ENCODE data around the gene FFAR2. TPM values are rescaled to one million over a fixed set of nuclear protein-coding genes. Genes with fewer than 3 reads are reported as not detected.
"Not testable (repeated sequence)": the region's sequence is repeated elsewhere in the genome, so short reads cannot be mapped to it uniquely, and the experiment has no call there.

The FFAR2 gene
- total and polyA plus RNA-seq, 4 donors, result 1.2 to 113 (median 4.4) TPM

DNA sequence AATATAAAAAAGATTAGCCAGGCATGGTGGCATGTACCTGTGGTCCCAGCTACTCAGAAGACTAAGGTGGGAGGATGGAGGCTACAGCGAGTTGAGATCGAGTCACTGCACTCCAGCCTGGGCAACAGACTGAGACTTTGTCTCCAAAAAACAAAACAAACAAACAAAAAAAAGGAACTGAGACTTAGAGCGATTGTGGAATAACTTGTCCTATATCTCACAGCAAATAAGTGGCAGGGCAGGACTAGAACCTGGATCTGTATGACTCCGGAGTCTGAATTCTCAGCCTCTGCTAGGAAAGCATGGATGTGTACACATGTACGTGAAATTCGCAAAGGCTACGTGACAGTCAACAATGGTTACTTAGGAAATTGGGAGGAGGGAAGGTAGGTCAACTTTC, 22.1 kb downstream of the FFAR2 start:
- Histone ChIP-seq H3K27ac (ENCODE audit: low read depth in 1 of 2, low read length in 1 of 2) (no peak overlapping the region), H3K4me1 (ENCODE audit: control insufficient read depth in 5 of 5, insufficient read depth in 5 of 5, low read length in 5 of 5) (peaks cover 0 to 2% (median 0%) of the 10 kb centered on the region in 5 donors), H3K9ac (ENCODE audit: insufficient read depth in 1 of 2, low read length in 2 of 2) (no peak overlapping the region), H3K4me3 (no peak overlapping the region), H3K36me3 (ENCODE audit: control insufficient read depth in 4 of 4, insufficient read depth in 4 of 4, low read length in 4 of 4) (no peaks in the 10 kb centered on the region), H3K27me3 (ENCODE audit: control insufficient read depth in 3 of 3, insufficient read depth in 3 of 3, low read length in 2 of 3) (no peaks in the 10 kb centered on the region), H3K9me3 (ENCODE audit: control insufficient read depth in 4 of 4, insufficient read depth in 3 of 4, low read length in 3 of 4) (no peaks in the 10 kb centered on the region)
- no peak for ATAC-seq (ENCODE audit: insufficient read depth, low FRiP score)
- TF ChIP-seq, protein P1, sequence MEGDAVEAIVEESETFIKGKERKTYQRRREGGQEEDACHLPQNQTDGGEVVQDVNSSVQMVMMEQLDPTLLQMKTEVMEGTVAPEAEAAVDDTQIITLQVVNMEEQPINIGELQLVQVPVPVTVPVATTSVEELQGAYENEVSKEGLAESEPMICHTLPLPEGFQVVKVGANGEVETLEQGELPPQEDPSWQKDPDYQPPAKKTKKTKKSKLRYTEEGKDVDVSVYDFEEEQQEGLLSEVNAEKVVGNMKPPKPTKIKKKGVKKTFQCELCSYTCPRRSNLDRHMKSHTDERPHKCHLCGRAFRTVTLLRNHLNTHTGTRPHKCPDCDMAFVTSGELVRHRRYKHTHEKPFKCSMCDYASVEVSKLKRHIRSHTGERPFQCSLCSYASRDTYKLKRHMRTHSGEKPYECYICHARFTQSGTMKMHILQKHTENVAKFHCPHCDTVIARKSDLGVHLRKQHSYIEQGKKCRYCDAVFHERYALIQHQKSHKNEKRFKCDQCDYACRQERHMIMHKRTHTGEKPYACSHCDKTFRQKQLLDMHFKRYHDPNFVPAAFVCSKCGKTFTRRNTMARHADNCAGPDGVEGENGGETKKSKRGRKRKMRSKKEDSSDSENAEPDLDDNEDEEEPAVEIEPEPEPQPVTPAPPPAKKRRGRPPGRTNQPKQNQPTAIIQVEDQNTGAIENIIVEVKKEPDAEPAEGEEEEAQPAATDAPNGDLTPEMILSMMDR (IDR thresholded peaks at IDR 0.05; ENCODE audit: control extremely low read depth, extremely low read depth), result no peak
- 89 to 92% methylated on average over 7 of the region's 7 CpGs for WGBS, 2 donors
- DNase-seq, result no peak

DNA sequence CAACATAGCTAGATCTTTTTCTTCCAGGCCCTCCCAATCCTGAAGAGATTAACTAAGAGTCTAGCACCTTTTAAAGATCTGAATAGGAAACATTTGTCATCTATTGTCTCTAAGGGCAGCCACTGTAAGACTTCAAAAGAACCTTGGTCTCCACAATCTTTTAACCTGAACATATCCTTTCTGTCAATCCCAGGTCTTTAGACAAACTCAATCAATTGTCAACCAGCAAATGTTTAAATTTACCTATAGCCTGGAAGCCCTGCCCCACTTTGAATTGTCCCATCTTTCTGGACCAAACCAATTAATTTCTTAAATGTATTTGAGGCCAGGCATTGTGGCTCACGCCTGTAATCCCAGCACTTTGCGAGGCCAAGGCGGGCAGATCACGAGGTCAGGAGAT, 23.0 kb downstream of the FFAR2 start:
- not testable (repeated sequence) for DNase-seq; H3K9ac ChIP-seq (ENCODE audit: insufficient read depth in 1 of 2, low read length in 2 of 2); H3K27ac ChIP-seq (ENCODE audit: low read depth in 1 of 2, low read length in 1 of 2); H3K4me3 ChIP-seq; H3K4me1 ChIP-seq (ENCODE audit: control insufficient read depth in 5 of 5, insufficient read depth in 5 of 5, low read length in 5 of 5); H3K9me3 ChIP-seq (ENCODE audit: control insufficient read depth in 4 of 4, insufficient read depth in 3 of 4, low read length in 3 of 4); H3K36me3 ChIP-seq (ENCODE audit: control insufficient read depth in 4 of 4, insufficient read depth in 4 of 4, low read length in 4 of 4); H3K27me3 ChIP-seq (ENCODE audit: control insufficient read depth in 3 of 3, insufficient read depth in 3 of 3, low read length in 2 of 3); ATAC-seq (ENCODE audit: insufficient read depth, low FRiP score)
- WGBS, 2 donors, result 97% methylated on average over 4 of the region's 4 CpGs

DNA sequence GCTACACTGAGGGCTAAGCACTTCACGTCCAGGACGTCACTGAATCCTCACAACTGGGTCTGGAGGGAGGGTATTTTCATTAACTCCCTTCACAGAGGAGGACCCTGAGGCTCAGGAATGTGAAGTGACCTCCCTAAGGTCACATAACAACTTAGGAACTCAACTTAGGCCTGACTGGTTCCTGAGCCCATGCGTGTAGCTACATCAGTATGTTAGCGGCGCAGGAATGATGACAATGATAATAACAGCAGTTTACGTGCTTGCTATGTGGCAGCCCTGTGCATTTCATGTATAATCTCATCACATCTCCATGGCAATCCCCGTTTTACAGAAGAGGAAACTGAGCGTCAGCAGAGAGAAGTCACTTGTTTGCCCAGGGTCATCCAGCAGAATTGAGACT, 23.9 kb downstream of the FFAR2 start:
- H3K36me3 ChIP-seq (ENCODE audit: control insufficient read depth in 4 of 4, insufficient read depth in 4 of 4, low read length in 4 of 4), result no peaks in the 10 kb centered on the region
- no peaks in the 10 kb centered on the region for H3K27me3 ChIP-seq (ENCODE audit: control insufficient read depth in 3 of 3, insufficient read depth in 3 of 3, low read length in 2 of 3)
- no peaks in the 10 kb centered on the region for H3K9me3 ChIP-seq (ENCODE audit: control insufficient read depth in 4 of 4, insufficient read depth in 3 of 4, low read length in 3 of 4)
- no peak overlapping the region for H3K27ac ChIP-seq (ENCODE audit: low read depth in 1 of 2, low read length in 1 of 2)
- TF ChIP-seq, protein P1 (IDR thresholded peaks at IDR 0.05; ENCODE audit: control extremely low read depth, extremely low read depth), result no peak
- DNase-seq (no peak), ATAC-seq (ENCODE audit: insufficient read depth, low FRiP score) (no peak)
- 86 to 92% methylated on average over 8 of the region's 8 CpGs for WGBS, 2 donors
- peaks cover 0 to 2% (median 0%) of the 10 kb centered on the region in 5 donors for H3K4me1 ChIP-seq (ENCODE audit: control insufficient read depth in 5 of 5, insufficient read depth in 5 of 5, low read length in 5 of 5)
- no peak overlapping the region for H3K9ac ChIP-seq (ENCODE audit: insufficient read depth in 1 of 2, low read length in 2 of 2)
- H3K4me3 ChIP-seq, result no peak overlapping the region

DNA sequence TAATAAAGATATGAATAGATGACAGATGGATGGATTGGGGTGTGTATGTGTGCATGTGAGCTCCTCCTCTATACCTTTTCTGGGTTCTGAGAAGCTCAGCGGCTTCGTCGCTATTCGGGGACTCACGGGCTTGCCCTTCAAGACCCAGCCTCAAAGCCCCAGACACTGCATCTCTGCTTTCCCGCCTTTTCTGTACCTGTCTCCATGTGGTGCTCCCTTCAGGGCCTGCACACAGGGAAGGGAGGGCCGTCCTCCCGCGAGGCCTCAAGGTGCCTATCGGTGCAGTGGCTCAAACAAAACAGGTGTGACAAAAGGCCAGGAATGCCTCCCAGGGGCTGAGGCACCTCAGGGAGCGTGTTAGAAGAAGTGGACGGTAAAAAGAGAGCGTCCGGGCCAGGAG, 26.0 kb downstream of the FFAR2 start:
- TF ChIP-seq, protein P1 (IDR thresholded peaks at IDR 0.05; ENCODE audit: control extremely low read depth, extremely low read depth), result no peak
- WGBS, 2 donors, result 96 to 97% methylated on average over 14 of the region's 14 CpGs
- H3K9me3 ChIP-seq (ENCODE audit: control insufficient read depth in 4 of 4, insufficient read depth in 3 of 4, low read length in 3 of 4), result no peaks in the 10 kb centered on the region
- ATAC-seq (ENCODE audit: insufficient read depth, low FRiP score), result no peak
- no peaks in the 10 kb centered on the region for H3K4me1 ChIP-seq (ENCODE audit: control insufficient read depth in 5 of 5, insufficient read depth in 5 of 5, low read length in 5 of 5)
- no peaks in the 10 kb centered on the region for H3K36me3 ChIP-seq (ENCODE audit: control insufficient read depth in 4 of 4, insufficient read depth in 4 of 4, low read length in 4 of 4)
- no peak overlapping the region for H3K4me3 ChIP-seq
- DNase-seq, result no peak
- H3K27ac ChIP-seq (ENCODE audit: low read depth in 1 of 2, low read length in 1 of 2), result no peak overlapping the region
- H3K9ac ChIP-seq (ENCODE audit: insufficient read depth in 1 of 2, low read length in 2 of 2), result no peak overlapping the region
- no peaks in the 10 kb centered on the region for H3K27me3 ChIP-seq (ENCODE audit: control insufficient read depth in 3 of 3, insufficient read depth in 3 of 3, low read length in 2 of 3)

DNA sequence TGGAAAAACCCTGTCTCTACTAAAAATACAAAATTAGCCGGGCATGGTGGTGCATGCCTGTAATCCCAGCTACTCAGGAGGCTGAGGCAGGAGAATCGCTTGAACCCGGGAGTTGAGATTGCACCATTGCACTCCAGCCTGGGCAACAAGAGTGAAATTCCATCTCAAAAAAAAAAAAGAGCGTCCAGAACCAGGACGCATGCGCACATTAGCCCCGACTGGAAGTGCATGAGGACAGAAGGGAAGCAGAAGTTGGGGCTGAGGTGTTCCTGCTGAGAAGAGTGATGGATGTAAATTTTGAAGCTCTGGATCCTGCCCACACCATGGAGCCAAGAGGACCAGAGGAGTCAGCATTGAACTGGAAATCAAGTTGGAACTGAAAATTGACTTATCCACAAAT, 26.5 kb downstream of the FFAR2 start:
- H3K9ac ChIP-seq (ENCODE audit: insufficient read depth in 1 of 2, low read length in 2 of 2); H3K4me1 ChIP-seq (ENCODE audit: control insufficient read depth in 5 of 5, insufficient read depth in 5 of 5, low read length in 5 of 5); DNase-seq; H3K9me3 ChIP-seq (ENCODE audit: control insufficient read depth in 4 of 4, insufficient read depth in 3 of 4, low read length in 3 of 4); H3K27ac ChIP-seq (ENCODE audit: low read depth in 1 of 2, low read length in 1 of 2); ATAC-seq (ENCODE audit: insufficient read depth, low FRiP score); H3K27me3 ChIP-seq (ENCODE audit: control insufficient read depth in 3 of 3, insufficient read depth in 3 of 3, low read length in 2 of 3); H3K4me3 ChIP-seq; H3K36me3 ChIP-seq (ENCODE audit: control insufficient read depth in 4 of 4, insufficient read depth in 4 of 4, low read length in 4 of 4): not testable (repeated sequence)
- 89 to 91% methylated on average over 7 of the region's 7 CpGs for WGBS, 2 donors
